GM18519 (cell line): ENCODE data around the gene TSPAN2.
"Not testable (repeated sequence)": the region's sequence is repeated elsewhere in the genome, so short reads cannot be mapped to it uniquely, and the experiment has no call there.

Experiments
- ATAC-seq: cut with Tn5 transposase; IDR thresholded peaks from one replicate; pipeline ENCODE4 v1.9.1; 2021; ENCODE audit warnings: mild to moderate bottlenecking, moderate library complexity; ENCODE audit not compliant: unreplicated experiment, low FRiP score

Gene TSPAN2

GRCh38 chr1:115051850-115052249 lies 37.5 kb downstream of the TSPAN2 start:
- no peak for ATAC-seq

GRCh38 chr1:115046751-115047150 lies 42.6 kb downstream of the TSPAN2 start:
- no peak for ATAC-seq

GRCh38 chr1:115041654-115042053 lies 47.6 kb downstream of the TSPAN2 start:
- no peak for ATAC-seq

GRCh38 chr1:115040501-115040900 lies 48.8 kb downstream of the TSPAN2 start:
- no peak for ATAC-seq

GRCh38 chr1:115036814-115037507 lies 52.3 kb downstream of the TSPAN2 start:
- ATAC-seq: no peak

- no peak for ATAC-seq
These were observed 53.7 kb downstream of the TSPAN2 start for GRCh38 chr1:115035652-115036051.

- ATAC-seq: no peak
These were observed 57.7 kb downstream of the TSPAN2 start for GRCh38 chr1:115031595-115031994.

GRCh38 chr1:115029526-115029925 lies 59.8 kb downstream of the TSPAN2 start, which contains the start of gene TSHB:
Gene TSHB (plus strand): TSS chr1:115029826. CDS start chr1:115033363, 3,537 bp downstream.
- no peak for ATAC-seq

GRCh38 chr1:115023593-115023992 lies 65.7 kb downstream of the TSPAN2 start:
- ATAC-seq: no peak

GRCh38 chr1:115021145-115021544 lies 68.2 kb downstream of the TSPAN2 start:
- no peak for ATAC-seq

GRCh38 chr1:115019549-115019948 lies 69.8 kb downstream of the TSPAN2 start:
- ATAC-seq: not testable (repeated sequence)

- no peak for ATAC-seq
These were observed 75.5 kb downstream of the TSPAN2 start for GRCh38 chr1:115013792-115014191.

- ATAC-seq: no peak
These were observed 76.9 kb downstream of the TSPAN2 start for GRCh38 chr1:115012434-115012833.

GRCh38 chr1:115012006-115012405 lies 77.3 kb downstream of the TSPAN2 start:
- no peak for ATAC-seq

GRCh38 chr1:115006191-115006590 lies 83.1 kb downstream of the TSPAN2 start:
- ATAC-seq: no peak
